ENCODE data around the gene RBM5.
"Not testable (repeated sequence)": the region's sequence is repeated elsewhere in the genome, so short reads cannot be mapped to it uniquely, and the experiment has no call there.

Gene RBM5

GRCh38 chr3:50088725-50089608, at the start of gene RBM5:
RBM5 (plus strand) TSS chr3:50088919; CDS start chr3:50090435, 1,516 bp downstream.
- peak; percentile 93 to 94 for DNase-seq

GRCh38 chr3:50044976-50045375, 43.7 kb upstream of the RBM5 start:
- no peak for DNase-seq

GRCh38 chr3:50047426-50047825, 41.3 kb upstream of the RBM5 start:
- no peak for DNase-seq

GRCh38 chr3:50050361-50050760, 38.4 kb upstream of the RBM5 start:
- DNase-seq, result no peak

GRCh38 chr3:50057756-50058155, 31.0 kb upstream of the RBM5 start:
- DNase-seq, result no peak

GRCh38 chr3:50068134-50068533, 20.6 kb upstream of the RBM5 start:
- no peak for DNase-seq

- DNase-seq, result no peak
Measured at GRCh38 chr3:50078091-50078490, 10.6 kb upstream of the RBM5 start.

GRCh38 chr3:50078622-50079021, 10.1 kb upstream of the RBM5 start:
- DNase-seq, result no peak

- DNase-seq, result not testable (repeated sequence)
Measured at GRCh38 chr3:50084951-50085350, 3.8 kb upstream of the RBM5 start.

GRCh38 chr3:50089609-50089945, 858 bp downstream of the RBM5 start:
- no peak for DNase-seq

- no peak for DNase-seq
Measured at GRCh38 chr3:50090984-50091383, 2.3 kb downstream of the RBM5 start.

- DNase-seq, result no peak
Measured at GRCh38 chr3:50095352-50095998, 6.8 kb downstream of the RBM5 start.

- no peak for DNase-seq
Measured at GRCh38 chr3:50100386-50100785, 11.7 kb downstream of the RBM5 start.

- no peak for DNase-seq
Measured at GRCh38 chr3:50100956-50101845, 12.5 kb downstream of the RBM5 start.

GRCh38 chr3:50102558-50102957, 13.8 kb downstream of the RBM5 start:
- DNase-seq, result no peak

- no peak for DNase-seq
Measured at GRCh38 chr3:50111757-50112156, 23.0 kb downstream of the RBM5 start.

- no peak for DNase-seq
Measured at GRCh38 chr3:50112462-50112861, 23.7 kb downstream of the RBM5 start.

GRCh38 chr3:50117120-50117519, 28.4 kb downstream of the RBM5 start:
- no peak for DNase-seq

- DNase-seq, result no peak
Measured at GRCh38 chr3:50118237-50118636, 29.5 kb downstream of the RBM5 start.

- no peak for DNase-seq
Measured at GRCh38 chr3:50119786-50120185, 31.1 kb downstream of the RBM5 start.

- no peak for DNase-seq
Measured at GRCh38 chr3:50120364-50121071, 31.8 kb downstream of the RBM5 start.
